OCI-LY1 (cell line): ENCODE measurements around the gene PPM1F.
"Not testable (repeated sequence)": the region's sequence is repeated elsewhere in the genome, so short reads cannot be mapped to it uniquely, and the experiment has no call there.

ENCODE experiments used
- H2AFZ ChIP-seq: fragments of 200-600 bp; sonication (generic), shearing (Covaris generic); 2 replicates; pipeline ENCODE4 v1.6.0; 2014; ENCODE audit warnings: antibody characterized with exemption, mild to moderate bottlenecking, low read length
- H3F3A ChIP-seq: fragments of 200-600 bp; sonication (generic), shearing (Covaris generic); 2 replicates; pipeline ENCODE4 v1.6.0; 2014; ENCODE audit warnings: mild to moderate bottlenecking, antibody characterized with exemption, low read length, moderate library complexity; ENCODE audit not compliant: insufficient read depth
- H3K27ac ChIP-seq: fragments of 200-600 bp; sonication (generic); 2 replicates; pipeline ENCODE4 v1.5.1; 2014; ENCODE audit warnings: low read length, mixed run types, mild to moderate bottlenecking, low read depth; ENCODE audit not compliant: poor library complexity, severe bottlenecking
- H3K27me3 ChIP-seq: fragments of 200-600 bp; sonication (generic); 2 replicates; pipeline ENCODE4 v1.6.0; 2014; ENCODE audit warnings: antibody characterized with exemption, mild to moderate bottlenecking, low read length, moderate library complexity; ENCODE audit not compliant: insufficient read depth
- H3K36me3 ChIP-seq: fragments of 200-600 bp; sonication (generic); 2 replicates; pipeline ENCODE4 v1.6.1; 2014; ENCODE audit warnings: mild to moderate bottlenecking, antibody characterized with exemption, low read length, moderate library complexity, mixed read lengths; ENCODE audit not compliant: insufficient read depth
- H3K4me1 ChIP-seq: fragments of 200-600 bp; sonication (generic); 2 replicates; pipeline ENCODE4 v1.5.1; 2014; ENCODE audit warnings: mild to moderate bottlenecking, low read length, moderate library complexity; ENCODE audit not compliant: insufficient read depth, severe bottlenecking
- H3K4me2 ChIP-seq: fragments of 200-600 bp; sonication (generic), shearing (Covaris generic); 2 replicates; pipeline ENCODE4 v1.6.1; 2014; ENCODE audit warnings: low read length
- H3K4me3 ChIP-seq: fragments of 200-600 bp; sonication (generic); 2 replicates; pipeline ENCODE4 v1.5.1; 2014; ENCODE audit warnings: low read length, low read depth, mild to moderate bottlenecking, mixed read lengths; ENCODE audit not compliant: poor library complexity, severe bottlenecking
- H3K79me2 ChIP-seq: fragments of 200-600 bp; shearing (Covaris generic); 2 replicates; pipeline ENCODE4 v1.6.1; 2016; ENCODE audit warnings: mixed run types, low read length, mixed read lengths; ENCODE audit not compliant: insufficient read depth
- H3K9ac ChIP-seq: fragments of 200-600 bp; sonication (generic), shearing (Covaris generic); 2 replicates; pipeline ENCODE4 v1.6.1; 2014; ENCODE audit warnings: mild to moderate bottlenecking, low read length, mixed read lengths
- H3K9me2 ChIP-seq: fragments of 200-600 bp; sonication (generic), shearing (Covaris generic); 2 replicates; pipeline ENCODE4 v1.6.1; 2014; ENCODE audit warnings: low read depth, mild to moderate bottlenecking, low read length, mixed read lengths
- H3K9me3 ChIP-seq: fragments of 200-600 bp; shearing (Covaris generic); 2 replicates; pipeline ENCODE4 v1.6.1; 2014; ENCODE audit warnings: low read length, mixed read lengths
- H4K20me1 ChIP-seq: fragments of 200-600 bp; sonication (generic), shearing (Covaris generic); 2 replicates; pipeline ENCODE4 v1.6.0; 2016; ENCODE audit warnings: mild to moderate bottlenecking, low read length; ENCODE audit not compliant: insufficient read depth
- EZH2 ChIP-seq: fragments of 200-600 bp; sonication (generic), shearing (Covaris generic); IDR thresholded peaks from 2 replicates; pipeline ENCODE4 v1.8.0; 2017; ENCODE audit warnings: borderline replicate concordance, mixed run types, mild to moderate bottlenecking, antibody characterized with exemption, low read length, moderate library complexity, mixed read lengths
- TF ChIP-seq, protein P1 (sequence below): fragments of 200-600 bp; sonication (generic), shearing (Covaris generic); IDR thresholded peaks from 2 replicates; pipeline ENCODE4 v1.5.1; 2017; ENCODE audit warnings: mild to moderate bottlenecking, antibody characterized with exemption, low read length, moderate library complexity, mixed read lengths

PPM1F gene

GRCh38 chr22:21916309-21916918 lies 36.2 kb downstream of the PPM1F start:
- H3K4me2 ChIP-seq, result no peak overlapping the region
- no peak overlapping the region for H3K9ac ChIP-seq
- H3K27me3 ChIP-seq, result no peaks in the 10 kb centered on the region

GRCh38 chr22:21915624-21916308 lies 36.9 kb downstream of the PPM1F start:
- no peaks in the 10 kb centered on the region for H4K20me1 ChIP-seq

More at GRCh38 chr22:21916309-21916918, 36.2 kb downstream of the PPM1F start:
- no peak for TF ChIP-seq EZH2
- TF ChIP-seq, protein P1, sequence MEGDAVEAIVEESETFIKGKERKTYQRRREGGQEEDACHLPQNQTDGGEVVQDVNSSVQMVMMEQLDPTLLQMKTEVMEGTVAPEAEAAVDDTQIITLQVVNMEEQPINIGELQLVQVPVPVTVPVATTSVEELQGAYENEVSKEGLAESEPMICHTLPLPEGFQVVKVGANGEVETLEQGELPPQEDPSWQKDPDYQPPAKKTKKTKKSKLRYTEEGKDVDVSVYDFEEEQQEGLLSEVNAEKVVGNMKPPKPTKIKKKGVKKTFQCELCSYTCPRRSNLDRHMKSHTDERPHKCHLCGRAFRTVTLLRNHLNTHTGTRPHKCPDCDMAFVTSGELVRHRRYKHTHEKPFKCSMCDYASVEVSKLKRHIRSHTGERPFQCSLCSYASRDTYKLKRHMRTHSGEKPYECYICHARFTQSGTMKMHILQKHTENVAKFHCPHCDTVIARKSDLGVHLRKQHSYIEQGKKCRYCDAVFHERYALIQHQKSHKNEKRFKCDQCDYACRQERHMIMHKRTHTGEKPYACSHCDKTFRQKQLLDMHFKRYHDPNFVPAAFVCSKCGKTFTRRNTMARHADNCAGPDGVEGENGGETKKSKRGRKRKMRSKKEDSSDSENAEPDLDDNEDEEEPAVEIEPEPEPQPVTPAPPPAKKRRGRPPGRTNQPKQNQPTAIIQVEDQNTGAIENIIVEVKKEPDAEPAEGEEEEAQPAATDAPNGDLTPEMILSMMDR, result no peak
- Histone ChIP-seq H4K20me1 (no peaks in the 10 kb centered on the region), H3K9me2 (no peaks in the 10 kb centered on the region), H3F3A (no peaks in the 10 kb centered on the region), H3K9me3 (no peaks in the 10 kb centered on the region), H3K4me1 (no peaks in the 10 kb centered on the region), H2AFZ (no peak overlapping the region), H3K4me3 (no peak overlapping the region), H3K36me3 (no peaks in the 10 kb centered on the region), H3K79me2 (no peaks in the 10 kb centered on the region), H3K27ac (no peak overlapping the region)

DNA sequence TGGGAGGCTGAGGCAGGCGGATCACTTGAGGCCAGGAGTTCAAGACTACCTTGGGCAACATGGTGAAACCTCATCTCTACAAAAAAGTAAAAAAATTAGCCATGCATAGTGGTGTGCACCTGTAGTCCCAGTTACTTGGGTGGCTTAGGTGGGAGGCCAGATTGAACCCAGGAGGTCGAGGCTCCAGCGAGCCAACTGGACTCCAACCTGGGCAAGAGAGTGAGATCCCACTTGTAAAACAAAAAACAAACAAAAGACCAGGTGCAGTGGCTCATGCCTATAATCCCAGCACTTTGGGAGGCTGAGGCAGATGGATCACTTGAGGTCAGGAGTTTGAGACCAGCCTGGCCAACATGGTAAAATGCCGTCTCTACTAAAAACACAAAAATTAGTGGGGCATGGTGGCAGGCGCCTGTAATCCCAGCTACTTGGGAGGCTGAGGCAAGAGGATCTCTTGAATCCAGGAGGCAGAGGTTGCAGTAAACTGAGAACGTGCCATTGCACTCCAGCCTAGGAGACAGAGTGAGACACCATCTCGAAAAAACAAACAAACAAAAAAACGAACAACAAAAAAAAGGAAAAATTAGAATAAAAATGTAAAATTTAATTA lies 38.5 kb downstream of the PPM1F start:
- not testable (repeated sequence) for H2AFZ ChIP-seq, H3K9ac ChIP-seq, H3K27me3 ChIP-seq, H3K4me2 ChIP-seq, H3K79me2 ChIP-seq, H3K9me2 ChIP-seq, H3K36me3 ChIP-seq, H3K9me3 ChIP-seq, H3K27ac ChIP-seq, H3K4me3 ChIP-seq, H3F3A ChIP-seq, H4K20me1 ChIP-seq, H3K4me1 ChIP-seq

More at GRCh38 chr22:21915624-21916308, 36.9 kb downstream of the PPM1F start:
- H3K9me2 ChIP-seq, result no peaks in the 10 kb centered on the region
- H3K79me2 ChIP-seq, result no peaks in the 10 kb centered on the region
- no peak overlapping the region for H3K4me3 ChIP-seq
- no peaks in the 10 kb centered on the region for H3K9me3 ChIP-seq
- H3K4me1 ChIP-seq, result no peaks in the 10 kb centered on the region
- no peaks in the 10 kb centered on the region for H3F3A ChIP-seq
- H2AFZ ChIP-seq, result no peak overlapping the region
- H3K27ac ChIP-seq, result no peak overlapping the region
- TF ChIP-seq, protein P1, result no peak
- no peak for TF ChIP-seq EZH2
- no peak overlapping the region for H3K9ac ChIP-seq
- H3K36me3 ChIP-seq, result no peaks in the 10 kb centered on the region
- no peaks in the 10 kb centered on the region for H3K27me3 ChIP-seq
- no peak overlapping the region for H3K4me2 ChIP-seq

GRCh38 chr22:21910367-21910766 lies 42.3 kb downstream of the PPM1F start:
- H3K36me3 ChIP-seq, H3K9me3 ChIP-seq, H3K4me3 ChIP-seq, H3K79me2 ChIP-seq, H2AFZ ChIP-seq, H3K9me2 ChIP-seq, H4K20me1 ChIP-seq, H3K27ac ChIP-seq, H3K27me3 ChIP-seq, H3K9ac ChIP-seq, H3F3A ChIP-seq, H3K4me1 ChIP-seq, H3K4me2 ChIP-seq: not testable (repeated sequence)
